GM19239 (cell line): ENCODE data around the gene ULBP2.
"Not testable (repeated sequence)": the region's sequence is repeated elsewhere in the genome, so short reads cannot be mapped to it uniquely, and the experiment has no call there.

Experiments
- DNase-seq: peaks from one replicate; pipeline ENCODE4 v3.0.0; 2011; ENCODE audit warnings: low spot score; ENCODE audit not compliant: insufficient read length
- FAIRE-seq: peaks from 2 replicates; lab custom pipeline; 2011; peaks lifted over from hg19 to GRCh38; lab: Jason Lieb, UNC

Gene ULBP2

GRCh38 chr6:149963462-149964307, 21.9 kb downstream of the ULBP2 start, which contains the start of gene ULBP1:
TSS of gene ULBP1 (plus strand) at chr6:149963943. CDS start at chr6:149964050, 107 bp downstream.
- DNase-seq: no peak

GRCh38 chr6:149964308-149965193, 22.7 kb downstream of the ULBP2 start:
- DNase-seq: no peak
- no peak for FAIRE-seq

More at GRCh38 chr6:149963462-149964307, 21.9 kb downstream of the ULBP2 start, which contains the start of gene ULBP1:
- FAIRE-seq: no peak

- FAIRE-seq (no peak), DNase-seq (no peak)
Observed at GRCh38 chr6:149965194-149966020, 23.6 kb downstream of the ULBP2 start.

GRCh38 chr6:149966319-149966718, 24.5 kb downstream of the ULBP2 start:
- FAIRE-seq, DNase-seq: not testable (repeated sequence)

- FAIRE-seq: no peak
Observed at GRCh38 chr6:149967591-149967990, 25.8 kb downstream of the ULBP2 start.

GRCh38 chr6:149967999-149968398, 26.2 kb downstream of the ULBP2 start:
- FAIRE-seq, DNase-seq: not testable (repeated sequence)

More at GRCh38 chr6:149967591-149967990, 25.8 kb downstream of the ULBP2 start:
- no peak for DNase-seq

- DNase-seq, FAIRE-seq: not testable (repeated sequence)
Observed at GRCh38 chr6:149968909-149969308, 27.1 kb downstream of the ULBP2 start.

GRCh38 chr6:149969635-149970034, 27.8 kb downstream of the ULBP2 start:
- no peak for FAIRE-seq

GRCh38 chr6:149974394-149974793, 32.6 kb downstream of the ULBP2 start:
- not testable (repeated sequence) for DNase-seq, FAIRE-seq

More at GRCh38 chr6:149969635-149970034, 27.8 kb downstream of the ULBP2 start:
- no peak for DNase-seq

GRCh38 chr6:149974825-149975224, 33.0 kb downstream of the ULBP2 start:
- DNase-seq (no peak), FAIRE-seq (no peak)

- FAIRE-seq: no peak
- DNase-seq: no peak
Observed at GRCh38 chr6:149975400-149975799, 33.6 kb downstream of the ULBP2 start.

- DNase-seq (no peak), FAIRE-seq (no peak)
Observed at GRCh38 chr6:149977221-149977620, 35.4 kb downstream of the ULBP2 start.

- no peak for DNase-seq
- no peak for FAIRE-seq
Observed at GRCh38 chr6:149978610-149979009, 36.8 kb downstream of the ULBP2 start.

GRCh38 chr6:149979293-149979692, 37.5 kb downstream of the ULBP2 start:
- FAIRE-seq: no peak
- no peak for DNase-seq

- FAIRE-seq: no peak
- no peak for DNase-seq
Observed at GRCh38 chr6:149983145-149983544, 41.3 kb downstream of the ULBP2 start.

GRCh38 chr6:149984773-149985172, 43.0 kb downstream of the ULBP2 start:
- FAIRE-seq (no peak), DNase-seq (no peak)

- FAIRE-seq (no peak), DNase-seq (no peak)
Observed at GRCh38 chr6:149985481-149985937, 43.7 kb downstream of the ULBP2 start.

GRCh38 chr6:149987602-149988107, 45.8 kb downstream of the ULBP2 start:
- FAIRE-seq: no peak

GRCh38 chr6:149988550-149989346, 46.9 kb downstream of the ULBP2 start:
- DNase-seq: no peak
- FAIRE-seq: no peak

More at GRCh38 chr6:149987602-149988107, 45.8 kb downstream of the ULBP2 start:
- no peak for DNase-seq
